Activated CD4-positive, alpha-beta T cell treated with anti-CD3 and anti-CD28 coated beads, Interleukin-2, Interleukin-6, amounts not matched to agents 100 ng/mL and 50 ng/mL, durations not matched to agents 16 hours and 8 hours (primary cell): Measurements from ENCODE around the gene WFDC11.
"Not testable (repeated sequence)": the region's sequence is repeated elsewhere in the genome, so short reads cannot be mapped to it uniquely, and the experiment has no call there.

Source experiments
- DNase-seq: peaks from one replicate; pipeline ENCODE4 v3.0.0-alpha.2; 2020

Gene WFDC11

DNA sequence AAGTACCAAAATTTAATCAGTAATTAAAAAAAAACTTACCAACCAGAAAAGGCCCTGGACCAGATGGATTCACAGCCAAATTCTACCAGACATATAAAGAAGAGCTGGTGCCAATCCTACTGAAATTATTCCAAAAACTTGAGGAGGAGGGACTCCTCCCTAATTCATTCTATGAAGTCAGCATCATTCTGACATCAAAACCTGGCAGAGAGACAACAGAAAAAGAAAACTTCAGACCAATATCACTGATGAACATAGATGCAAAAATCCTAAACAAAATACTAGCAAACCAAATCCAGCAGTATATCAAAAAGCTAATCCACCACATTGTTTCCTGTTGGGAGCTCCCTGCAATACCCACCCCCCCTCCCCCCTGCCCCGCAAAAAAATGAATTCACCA is at the start of gene WFDC11:
Gene WFDC11 (minus strand): TSS at position 101 of the 400 bp plus-strand sequence. CDS start 19,639 bp downstream, outside the sequence.
- no peak for DNase-seq

DNA sequence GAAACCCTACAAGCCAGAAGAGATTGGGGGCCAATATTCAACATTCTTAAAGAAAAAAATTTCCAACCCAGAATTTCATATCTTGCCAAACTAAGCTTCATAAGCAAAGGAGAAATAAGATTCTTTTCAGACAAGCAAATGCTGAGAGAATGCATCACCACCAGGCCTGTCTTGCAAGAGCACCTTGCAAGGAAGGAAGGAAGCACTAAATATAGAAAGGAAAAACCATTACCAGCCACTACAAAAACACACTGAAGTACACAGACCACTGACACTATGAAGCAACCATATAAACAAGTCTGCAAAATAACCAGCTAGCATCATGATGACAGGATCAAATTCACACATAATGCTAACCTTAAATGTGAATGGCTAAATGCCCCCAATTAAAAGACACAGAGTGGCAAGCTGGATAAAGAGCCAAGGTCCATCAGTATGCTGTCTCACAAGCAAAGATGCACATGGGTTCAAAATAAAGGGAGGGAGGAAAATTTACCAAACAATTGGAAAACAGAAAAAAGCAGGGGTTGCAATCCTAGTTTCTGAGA is 46.2 kb upstream of the WFDC11 start:
- DNase-seq, result not testable (repeated sequence)

DNA sequence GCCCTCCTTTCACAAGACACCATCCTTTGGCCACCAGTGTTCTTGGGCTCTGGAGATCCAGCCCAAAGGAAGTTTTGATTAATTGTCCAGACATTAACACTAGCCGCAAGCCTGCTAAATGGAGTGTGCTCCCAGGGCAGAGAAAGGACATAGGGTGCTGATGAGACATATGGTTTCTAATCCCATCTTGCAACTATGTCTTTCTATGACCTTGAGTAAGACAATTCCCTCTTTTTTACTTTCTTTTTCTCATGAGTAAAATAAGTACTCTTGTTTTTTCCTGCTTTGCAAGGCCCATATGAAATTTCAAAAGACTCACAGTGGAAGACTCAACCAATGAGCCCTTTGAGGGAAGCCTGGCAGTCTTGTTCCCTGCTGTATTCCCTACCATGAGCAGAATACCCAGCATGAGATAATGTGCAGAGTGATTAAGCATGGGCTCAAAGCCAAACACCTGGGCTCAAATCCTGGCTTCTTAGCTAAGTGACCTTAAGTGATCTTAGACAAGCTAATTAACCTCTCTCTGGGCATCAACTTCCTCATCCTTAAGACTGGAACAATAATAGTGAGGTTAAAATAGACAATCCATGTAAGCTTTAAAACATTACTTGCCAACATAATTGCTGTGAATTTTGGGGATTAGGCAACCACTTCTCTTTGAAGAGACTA is 35.1 kb upstream of the WFDC11 start, which contains the start of gene WFDC10B:
Gene WFDC10B (minus strand): TSS at position 51 of the 669 bp plus-strand sequence. CDS start 19,027 bp downstream, outside the sequence.
- no peak for DNase-seq

DNA sequence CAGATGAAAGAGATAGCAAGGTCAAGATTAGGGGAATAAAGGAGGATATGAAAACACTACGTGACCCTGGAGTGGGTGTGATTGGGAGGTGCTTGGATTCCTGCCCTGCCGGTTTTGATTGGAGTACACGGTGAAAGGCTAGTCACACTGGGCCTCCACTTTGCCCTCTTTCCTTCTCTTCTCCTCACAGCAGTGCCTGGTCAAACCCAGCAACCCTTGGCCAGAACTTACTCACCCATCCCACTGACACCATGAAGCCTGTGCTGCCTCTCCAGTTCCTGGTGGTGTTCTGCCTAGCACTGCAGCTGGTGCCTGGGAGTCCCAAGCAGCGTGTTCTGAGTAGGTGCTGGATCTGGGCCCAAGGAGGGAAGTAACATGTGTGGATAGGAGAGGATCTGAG is 31.8 kb upstream of the WFDC11 start, which contains the start of gene WFDC13:
Gene WFDC13 (plus strand): TSS at position 166 of the 400 bp plus-strand sequence. CDS start 86 bp downstream, at position 252.
- no peak for DNase-seq

DNA sequence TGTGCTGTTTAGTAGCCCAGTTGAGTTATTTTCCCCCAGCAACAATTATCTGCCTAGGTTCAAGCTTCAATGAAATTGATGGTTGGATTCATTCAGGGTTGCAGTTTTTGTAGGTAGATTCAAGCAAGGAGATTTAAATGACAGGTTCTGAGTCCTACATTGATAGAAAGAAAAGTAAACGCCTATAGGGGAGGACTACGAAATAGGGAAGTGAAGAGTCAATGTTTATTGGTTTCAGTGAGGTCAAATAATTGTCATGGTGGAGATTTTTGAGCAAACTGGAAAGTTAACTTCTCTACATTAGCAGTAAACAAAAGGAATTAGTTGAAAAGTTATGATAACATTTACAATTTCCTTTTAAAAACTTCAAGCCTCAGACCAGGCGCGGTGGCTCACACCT is 31.1 kb upstream of the WFDC11 start:
- no peak for DNase-seq

DNA sequence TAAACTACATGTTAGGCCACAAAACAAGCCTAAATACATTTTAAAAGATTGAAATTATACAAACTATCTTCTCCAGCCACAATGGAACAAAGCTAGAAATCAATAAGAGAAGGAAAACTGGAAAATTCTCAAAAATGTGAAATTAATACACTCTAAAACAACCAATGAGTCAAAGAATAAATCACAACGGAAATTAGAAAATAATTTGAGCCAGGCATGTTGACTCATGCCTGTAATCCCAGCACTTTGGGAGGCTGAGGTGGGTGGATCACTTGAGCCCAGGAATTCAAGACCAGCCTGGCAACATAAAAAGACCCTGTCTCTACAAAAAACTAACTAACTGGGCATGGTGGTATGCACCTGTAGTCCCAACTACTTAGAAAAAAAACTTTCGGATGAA is 25.5 kb upstream of the WFDC11 start:
- DNase-seq, result no peak

DNA sequence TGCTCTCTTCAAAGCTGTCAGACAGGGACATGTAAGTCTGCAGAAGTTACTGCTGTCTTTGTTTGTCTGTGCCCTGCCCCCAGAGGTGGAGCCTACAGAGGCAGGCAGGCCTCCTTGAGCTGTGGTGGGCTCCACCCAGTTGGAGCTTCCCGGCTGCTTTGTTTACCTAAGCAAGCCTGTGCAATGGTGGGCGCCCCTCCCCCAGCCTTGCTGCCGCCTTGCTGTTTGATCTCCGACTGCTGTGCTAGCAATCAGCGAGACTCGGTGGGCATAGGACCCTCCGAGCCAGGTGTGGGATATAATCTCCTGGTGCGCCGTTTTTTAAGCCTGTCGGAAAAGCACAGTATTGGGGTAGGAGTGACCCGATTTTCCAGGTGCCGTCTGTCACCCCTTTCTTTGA is 23.3 kb upstream of the WFDC11 start:
- not testable (repeated sequence) for DNase-seq

DNA sequence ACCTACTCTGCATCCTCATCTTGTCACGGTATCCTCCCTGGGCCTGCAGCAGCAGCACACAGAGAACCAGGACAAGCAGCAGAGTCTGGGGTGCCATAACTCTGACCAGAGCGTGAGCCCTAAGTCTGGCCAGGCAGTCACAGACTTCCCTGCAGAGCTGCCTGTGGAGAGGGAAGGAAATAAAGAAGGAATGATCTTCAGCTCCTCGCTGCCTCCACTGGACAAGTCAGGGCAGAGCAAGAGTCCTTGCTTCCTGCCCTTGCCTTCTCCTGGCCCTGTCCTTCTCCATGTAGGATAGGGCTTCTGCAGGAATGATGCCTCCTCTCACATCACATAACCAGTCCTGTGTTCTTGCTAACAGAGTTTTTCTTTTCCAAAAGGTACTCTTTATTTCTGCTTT is 15.9 kb upstream of the WFDC11 start:
- DNase-seq, result no peak

DNA sequence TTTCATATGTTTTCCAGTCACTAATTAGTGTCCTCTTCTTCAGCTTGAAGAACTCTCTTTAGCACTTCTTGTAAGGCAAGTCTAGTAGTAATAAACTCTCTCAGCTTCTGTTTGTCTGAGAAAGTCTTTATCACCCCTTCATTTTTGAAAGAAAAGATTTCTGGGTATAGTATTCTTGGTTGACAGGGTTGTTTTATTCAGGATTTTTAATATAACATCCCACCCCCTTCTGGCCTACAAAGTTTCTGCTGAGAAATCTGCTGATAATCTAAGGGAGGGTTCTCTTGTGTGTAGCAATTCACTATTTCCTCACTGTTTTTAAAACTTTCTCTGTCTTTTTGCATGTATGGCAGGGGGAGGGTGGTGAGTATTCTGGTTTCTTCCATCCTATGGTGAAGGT is 9.6 kb upstream of the WFDC11 start:
- DNase-seq, result no peak

DNA sequence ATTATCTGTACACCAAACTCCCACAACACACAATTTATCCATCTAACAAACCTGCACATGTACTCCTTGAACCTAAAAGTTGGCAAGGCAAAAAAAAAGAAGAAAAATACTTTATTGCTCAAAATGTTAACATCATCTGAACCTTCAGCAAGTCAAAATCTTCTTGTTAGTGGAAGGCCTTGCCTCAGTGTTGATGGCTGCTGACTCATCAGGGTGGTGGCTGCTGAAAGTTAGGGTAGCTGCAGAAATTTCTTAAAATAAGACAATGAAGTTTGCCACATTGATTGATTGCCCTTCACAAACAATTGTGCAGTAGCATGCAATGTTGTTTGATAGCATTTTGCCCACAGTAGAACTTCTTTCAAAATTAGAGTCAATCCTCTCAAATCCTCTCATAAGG is 2.7 kb upstream of the WFDC11 start:
- DNase-seq, result no peak

DNA sequence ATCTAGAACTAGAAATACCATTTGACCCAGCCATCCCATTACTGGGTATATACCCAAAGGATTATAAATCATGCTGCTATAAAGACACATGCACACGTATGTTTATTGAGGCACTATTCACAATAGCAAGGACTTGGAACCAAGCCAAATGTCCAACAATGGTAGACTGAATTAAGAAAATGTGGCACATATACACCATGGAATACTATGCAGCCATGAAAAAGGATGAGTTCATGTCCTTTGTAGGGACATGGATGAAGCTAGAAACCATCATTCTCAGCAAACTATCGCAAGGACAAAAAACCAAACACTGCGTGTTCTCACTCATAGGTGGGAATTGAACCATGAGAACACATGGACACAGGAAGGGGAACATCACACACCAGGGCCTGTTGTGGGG is 13.0 kb downstream of the WFDC11 start:
- DNase-seq, result not testable (repeated sequence)

DNA sequence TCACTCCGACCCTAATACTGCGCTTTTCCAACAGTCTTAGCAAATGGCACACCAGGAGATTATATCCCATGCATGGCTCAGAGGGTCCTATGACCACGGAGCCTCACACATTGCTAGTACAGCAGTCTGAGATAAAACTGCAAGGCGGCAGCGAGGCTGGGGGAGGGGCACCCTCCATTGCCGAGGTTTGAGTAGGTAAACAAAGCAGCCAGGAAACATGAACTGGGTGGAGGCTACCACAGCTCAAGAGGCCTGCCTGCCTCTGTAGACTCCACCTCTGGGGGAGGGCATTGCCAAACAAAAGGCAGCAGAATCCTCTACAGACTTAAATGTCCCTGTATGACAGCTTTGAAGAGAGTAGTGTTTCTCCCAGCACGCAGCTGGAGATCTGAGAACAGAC is 18.3 kb downstream of the WFDC11 start:
- DNase-seq, result not testable (repeated sequence)

DNA sequence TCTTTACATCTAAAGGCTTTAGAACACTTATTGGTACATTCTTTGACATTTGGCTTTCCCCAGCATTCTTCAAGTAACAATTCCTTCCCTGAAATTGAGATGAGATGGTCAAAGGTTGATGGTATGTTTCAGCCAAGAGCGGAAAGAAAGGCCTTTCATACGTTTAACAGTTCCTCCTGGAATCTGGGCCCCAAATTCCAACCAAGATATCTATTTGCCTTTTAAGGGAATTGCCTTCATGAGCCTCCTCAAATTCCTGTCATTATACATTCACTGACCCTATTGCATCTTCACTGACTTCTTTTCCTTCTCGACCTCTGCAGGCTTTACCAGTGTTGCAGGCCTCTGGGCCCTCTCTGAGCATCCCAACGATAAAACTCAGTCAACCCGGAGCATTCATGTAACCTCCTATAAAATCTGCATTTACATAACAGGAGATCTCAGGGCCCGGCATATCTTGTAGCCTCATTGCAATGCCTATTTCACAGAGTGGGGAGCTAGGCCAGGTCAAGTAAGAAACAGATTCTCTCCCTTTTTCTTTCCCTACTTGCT is 20.7 kb downstream of the WFDC11 start:
- DNase-seq, result no peak

DNA sequence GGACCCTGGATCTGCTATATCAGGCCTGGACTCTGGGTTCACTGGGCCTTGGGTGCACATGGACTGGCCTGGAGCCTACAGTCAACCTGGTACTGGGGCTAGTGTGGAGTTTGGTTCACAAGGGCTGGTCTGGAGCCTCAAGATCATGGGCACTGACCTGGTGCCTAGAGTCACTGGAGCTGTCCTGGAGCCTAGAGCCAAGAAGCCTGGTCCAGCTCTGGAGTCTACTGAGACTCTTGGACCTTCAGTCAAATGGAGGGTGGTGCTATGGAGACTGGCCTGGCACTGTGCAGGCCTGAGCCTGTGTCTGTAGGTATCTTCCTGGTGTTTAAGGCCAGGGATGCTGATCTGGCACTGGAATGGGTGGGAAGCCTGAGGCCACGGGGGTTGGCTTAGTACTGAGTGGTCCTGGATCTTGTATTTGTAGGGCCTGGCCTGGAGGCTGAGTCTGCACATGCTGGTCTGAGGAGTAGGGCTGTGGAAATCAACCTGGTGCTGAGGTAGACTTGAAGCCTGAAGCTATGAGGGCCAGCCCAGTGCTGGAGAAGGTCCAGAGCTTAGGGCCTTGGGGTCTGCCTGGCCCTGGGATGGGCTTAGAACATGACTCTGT is 22.5 kb downstream of the WFDC11 start:
- DNase-seq, result no peak

DNA sequence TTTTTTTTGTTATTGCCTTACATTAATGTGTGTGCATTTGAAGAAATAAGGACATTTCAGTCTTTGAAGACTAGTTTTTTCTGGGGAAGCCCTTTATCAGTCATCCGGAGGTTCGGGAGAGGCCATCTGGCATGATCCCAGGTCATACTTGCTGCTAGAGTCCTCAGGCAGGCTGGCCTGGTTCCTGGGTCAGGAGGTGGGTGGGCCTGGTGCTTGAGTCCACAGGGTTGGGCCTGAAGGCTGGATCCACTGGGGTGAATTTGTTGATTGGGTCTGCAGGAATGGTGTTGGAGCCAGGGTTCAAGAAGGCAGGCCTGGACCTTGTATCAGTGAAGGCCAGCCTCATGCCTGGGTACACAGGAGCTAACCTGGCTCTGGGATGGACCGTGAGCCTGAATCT is 23.2 kb downstream of the WFDC11 start:
- no peak for DNase-seq

DNA sequence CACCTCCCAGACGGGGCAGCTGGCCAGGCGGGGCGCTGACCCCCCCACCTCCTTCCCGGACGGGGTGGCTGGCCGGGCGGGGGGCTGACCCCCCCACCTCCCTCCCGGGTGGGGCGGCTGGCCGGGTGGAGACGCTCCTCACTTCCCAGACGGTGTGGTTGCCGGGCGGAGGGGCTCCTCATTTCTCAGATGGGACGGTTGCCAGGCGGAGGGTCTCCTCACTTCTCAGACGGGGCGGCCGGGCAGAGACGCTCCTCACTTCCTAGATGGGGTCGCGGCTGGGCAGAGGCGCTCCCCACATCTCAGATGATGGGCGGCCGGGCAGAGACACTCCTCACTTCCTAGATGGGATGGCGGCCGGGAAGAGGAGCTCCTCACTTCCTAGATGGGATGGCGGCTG is 24.2 kb downstream of the WFDC11 start:
- not testable (repeated sequence) for DNase-seq

DNA sequence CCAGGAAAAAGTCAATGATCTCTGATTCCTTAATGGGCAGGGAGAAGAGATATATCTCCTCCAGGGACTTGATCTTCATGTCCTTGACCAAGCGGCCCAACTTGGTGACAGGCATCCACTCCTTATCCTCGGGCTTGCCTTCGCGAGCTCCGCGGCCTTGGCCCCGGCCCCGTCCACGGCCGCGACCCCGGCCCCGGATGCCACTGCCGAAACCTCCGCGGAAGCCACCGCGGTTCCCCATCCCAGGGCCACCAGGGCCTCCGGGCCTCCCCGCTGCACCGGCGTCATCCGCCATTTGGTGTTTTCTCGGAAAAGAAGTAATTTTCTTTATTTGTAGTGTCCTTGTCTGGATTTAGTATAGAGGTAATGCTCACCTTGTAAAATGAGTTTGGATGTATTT is 29.0 kb downstream of the WFDC11 start:
- DNase-seq, result not testable (repeated sequence)

DNA sequence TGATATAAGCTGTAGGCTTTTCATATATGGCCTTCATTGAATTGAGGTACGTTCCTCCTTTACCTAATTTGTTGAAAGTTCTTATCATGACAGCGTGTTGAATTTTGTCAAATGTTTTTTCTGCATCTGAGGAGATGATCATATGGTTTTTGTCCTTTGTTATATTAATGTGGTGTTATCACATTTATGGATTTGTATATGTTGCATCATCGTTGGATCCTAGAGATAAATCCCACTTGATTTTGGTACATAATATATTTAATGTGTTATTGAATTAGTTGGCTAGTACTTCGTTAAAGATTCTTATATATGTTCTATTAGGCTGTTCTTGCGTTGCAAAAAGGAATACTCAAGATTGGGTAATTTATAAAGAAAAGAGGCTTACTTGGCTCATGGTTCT is 30.4 kb downstream of the WFDC11 start:
- DNase-seq, result no peak

DNA sequence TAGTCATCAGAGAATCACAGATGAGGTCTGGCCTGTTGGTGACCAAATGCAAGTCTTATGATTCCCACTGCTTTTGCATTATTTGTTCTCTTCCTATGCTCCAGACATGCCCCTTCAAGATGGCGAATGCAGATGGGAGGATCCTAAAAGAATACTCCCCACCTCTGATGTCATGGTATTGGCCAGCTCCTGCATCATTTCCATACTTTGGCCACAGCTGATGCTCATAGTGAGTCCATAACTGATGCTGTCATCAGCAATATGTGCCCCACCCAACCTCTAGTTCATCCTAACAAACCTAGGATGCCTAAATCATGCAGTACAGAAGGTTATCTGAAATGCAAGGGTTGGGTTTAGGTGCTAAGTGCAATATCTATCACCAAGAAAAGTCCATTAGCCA is 33.5 kb downstream of the WFDC11 start:
- no peak for DNase-seq

DNA sequence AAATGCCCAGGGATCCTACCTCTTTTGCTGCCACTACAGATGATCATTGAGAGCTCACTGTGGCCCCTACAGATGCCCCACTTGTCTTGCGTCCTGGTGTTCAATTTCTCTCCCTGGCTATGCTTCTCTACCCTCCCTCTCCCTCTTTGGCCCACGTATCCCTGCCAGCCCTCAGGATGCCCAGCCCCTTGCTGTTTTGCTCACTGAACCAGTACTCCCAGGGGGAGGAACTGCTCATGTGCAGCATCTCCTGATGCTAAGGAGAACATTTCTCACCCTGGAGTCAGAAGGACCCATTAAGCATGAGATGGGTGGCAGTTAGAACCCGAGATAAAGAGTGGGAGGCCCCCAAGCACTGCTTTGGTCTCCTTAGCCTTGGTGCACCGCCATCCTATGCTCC is 38.9 kb downstream of the WFDC11 start, which contains the start of gene WFDC9:
Gene WFDC9 (minus strand): TSS at position 101 of the 400 bp plus-strand sequence. CDS start 21,103 bp downstream, outside the sequence.
- no peak for DNase-seq

DNA sequence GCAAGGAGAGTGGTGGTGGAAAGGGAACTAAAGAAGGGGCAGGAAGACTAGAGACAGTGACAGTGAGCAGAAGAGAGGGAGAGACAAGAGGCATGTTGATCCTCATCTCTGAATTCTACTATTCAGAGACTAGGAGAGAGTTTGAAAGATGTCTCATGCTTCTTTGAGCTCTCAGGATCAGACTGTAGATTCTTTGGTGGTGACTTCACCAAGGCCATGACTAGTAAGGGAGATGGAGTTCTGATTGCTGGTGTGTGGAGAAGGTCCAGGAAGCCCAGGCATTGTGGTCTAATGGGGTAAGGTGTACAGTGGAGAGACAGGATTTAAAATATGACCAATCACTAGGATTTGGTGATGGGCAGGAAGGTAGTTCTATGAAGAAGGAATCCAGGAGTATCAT is 39.7 kb downstream of the WFDC11 start:
- DNase-seq, result no peak

DNA sequence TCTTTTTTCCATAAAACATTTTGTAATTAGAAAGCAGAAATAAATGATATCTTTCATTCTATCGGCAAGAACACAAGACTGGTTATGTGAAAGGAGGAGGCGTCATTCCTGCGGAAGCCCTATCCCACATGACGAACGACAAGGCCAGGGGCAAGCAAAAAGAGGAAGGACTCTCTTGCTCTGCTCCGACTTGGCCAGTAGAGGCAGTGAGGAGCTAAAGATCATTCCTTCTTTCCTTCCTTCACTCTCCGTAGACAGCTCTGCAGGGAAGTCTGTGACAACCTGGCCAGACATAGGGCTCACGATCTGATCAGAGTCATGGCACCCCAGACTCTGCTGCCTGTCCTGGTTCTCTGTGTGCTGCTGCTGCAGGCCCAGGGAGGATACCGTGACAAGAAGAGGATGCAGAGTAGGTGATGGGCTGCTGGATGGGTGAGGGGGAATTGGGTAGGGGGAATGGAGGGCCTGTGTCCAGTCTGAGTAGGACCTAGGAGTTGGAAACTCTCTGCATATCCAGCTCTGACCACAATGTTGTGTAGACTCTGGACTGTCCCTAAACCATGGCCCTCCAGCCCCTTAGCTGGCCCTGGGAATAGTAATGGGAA is 40.4 kb downstream of the WFDC11 start, which contains the start of gene WFDC10A:
Gene WFDC10A (plus strand): TSS at position 244 of the 605 bp plus-strand sequence. CDS start 75 bp downstream, at position 319.
- peak; percentile 46 for DNase-seq

DNA sequence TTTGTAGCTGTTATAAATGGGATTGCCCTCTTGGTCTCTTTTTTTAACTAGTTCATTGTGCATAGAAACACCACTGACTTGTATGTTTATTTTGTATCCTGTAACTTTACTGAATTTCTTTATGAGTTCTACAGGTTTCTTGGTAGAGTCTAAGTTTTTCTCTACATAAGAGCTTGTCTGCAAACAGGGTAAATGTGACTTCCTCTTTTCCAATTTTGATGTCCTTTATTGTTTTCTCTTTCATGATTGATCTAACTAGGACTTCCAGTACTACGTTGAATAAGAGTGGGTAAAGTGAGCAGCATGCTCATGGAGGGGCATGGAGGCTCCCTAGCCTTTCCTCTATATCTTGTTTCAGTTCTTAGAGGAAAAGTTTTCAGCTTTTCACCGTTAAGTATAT is 43.5 kb downstream of the WFDC11 start:
- no peak for DNase-seq
